ENCODE data around the gene ORAI1.
"Not testable (repeated sequence)": the region's sequence is repeated elsewhere in the genome, so short reads cannot be mapped to it uniquely, and the experiment has no call there.

ORAI1 gene

GRCh38 chr12:121649819-121650353 is 23.6 kb downstream of the ORAI1 start:
- no peak for DNase-seq

GRCh38 chr12:121651320-121651719 is 25.0 kb downstream of the ORAI1 start:
- no peak for DNase-seq

DNA sequence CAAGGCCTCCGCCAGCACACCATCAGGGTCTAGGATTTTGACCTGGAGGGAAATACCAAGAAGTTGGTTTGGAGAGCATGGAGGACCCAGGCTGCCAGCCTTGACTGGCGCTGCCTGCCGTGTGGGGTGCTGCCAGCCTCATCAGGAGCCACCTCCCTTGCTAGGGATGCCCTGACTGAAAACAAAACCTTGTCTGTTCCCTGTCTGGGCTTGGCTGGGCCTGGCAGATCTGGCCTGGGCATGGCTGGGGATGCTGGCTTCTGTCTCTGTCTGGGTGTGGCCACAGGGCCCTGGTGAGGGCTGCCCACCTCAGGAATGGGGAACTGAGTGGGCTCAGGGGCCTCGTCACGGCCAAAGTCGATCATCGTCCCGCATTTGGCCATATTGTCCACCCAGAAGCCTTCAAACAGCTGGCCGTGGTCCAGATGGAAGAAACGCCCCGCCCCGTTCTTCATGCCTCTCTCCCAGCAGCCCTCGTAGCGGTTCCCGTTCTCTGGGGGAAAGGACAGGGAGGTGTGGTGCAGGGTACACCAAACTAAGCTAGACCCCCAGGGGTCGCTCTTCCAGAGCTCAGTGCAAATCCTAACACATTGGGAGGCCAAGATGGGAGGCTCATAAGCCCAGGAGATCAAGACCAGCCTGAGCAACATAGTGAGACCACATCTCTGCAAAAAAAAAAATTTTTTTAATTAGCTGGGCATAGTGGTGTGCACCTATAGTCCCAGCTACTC is 26.6 kb downstream of the ORAI1 start:
- no peak for DNase-seq

DNA sequence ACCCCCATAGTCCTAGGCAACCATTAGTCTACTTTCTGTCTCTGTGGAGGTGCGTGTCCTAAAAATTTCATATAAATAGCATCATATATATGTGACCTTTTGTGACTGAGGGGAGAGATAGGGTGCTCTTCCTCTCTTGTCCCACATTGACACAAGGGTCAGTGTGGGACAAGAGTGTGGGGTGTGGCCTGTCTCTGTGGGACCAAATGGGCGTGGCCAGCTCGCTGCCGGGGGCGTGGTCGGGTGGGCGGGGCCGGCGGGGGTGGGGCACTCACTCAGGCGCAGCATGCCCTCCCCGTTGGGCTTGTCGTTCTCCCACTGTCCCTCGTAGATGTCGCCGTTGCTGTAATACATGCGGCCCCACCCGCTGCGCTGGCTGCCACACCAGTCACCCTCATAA is 27.7 kb downstream of the ORAI1 start:
- DNase-seq = no peak

- no peak for DNase-seq
Measured at GRCh38 chr12:121656122-121656521, 29.8 kb downstream of the ORAI1 start.

DNA sequence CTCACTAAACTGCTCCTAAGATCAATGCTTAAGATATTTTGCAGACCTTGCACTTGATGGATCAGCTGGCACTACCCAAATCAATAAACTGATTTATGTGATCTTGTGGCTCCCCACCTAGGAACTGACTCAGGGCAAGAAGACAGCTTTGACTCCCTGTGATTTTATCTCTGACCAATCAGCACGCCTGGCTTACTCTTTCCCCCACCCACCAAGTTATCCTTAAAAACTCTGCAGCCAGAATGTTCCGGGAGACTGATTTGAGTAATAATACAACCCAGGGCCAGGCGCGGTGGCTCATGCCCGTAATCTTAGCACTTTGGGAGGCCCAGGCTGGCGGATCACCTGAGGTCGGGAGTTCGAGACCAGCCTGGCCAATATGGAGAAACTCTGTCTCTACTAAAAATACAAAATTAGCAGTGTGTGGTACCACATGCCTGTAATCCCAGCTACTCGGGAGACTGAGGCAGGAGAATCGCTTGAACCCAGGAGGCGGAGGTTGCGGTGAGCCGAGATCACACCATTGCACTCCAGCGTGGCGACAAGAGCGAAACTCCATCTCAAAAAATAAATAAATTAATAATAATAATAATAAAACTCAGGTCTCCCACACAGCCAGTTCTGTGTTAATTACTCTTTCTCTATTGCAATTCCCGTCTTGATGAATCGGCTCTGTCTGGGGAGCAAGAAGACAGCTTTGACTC is 31.1 kb downstream of the ORAI1 start:
- no peak for DNase-seq

DNA sequence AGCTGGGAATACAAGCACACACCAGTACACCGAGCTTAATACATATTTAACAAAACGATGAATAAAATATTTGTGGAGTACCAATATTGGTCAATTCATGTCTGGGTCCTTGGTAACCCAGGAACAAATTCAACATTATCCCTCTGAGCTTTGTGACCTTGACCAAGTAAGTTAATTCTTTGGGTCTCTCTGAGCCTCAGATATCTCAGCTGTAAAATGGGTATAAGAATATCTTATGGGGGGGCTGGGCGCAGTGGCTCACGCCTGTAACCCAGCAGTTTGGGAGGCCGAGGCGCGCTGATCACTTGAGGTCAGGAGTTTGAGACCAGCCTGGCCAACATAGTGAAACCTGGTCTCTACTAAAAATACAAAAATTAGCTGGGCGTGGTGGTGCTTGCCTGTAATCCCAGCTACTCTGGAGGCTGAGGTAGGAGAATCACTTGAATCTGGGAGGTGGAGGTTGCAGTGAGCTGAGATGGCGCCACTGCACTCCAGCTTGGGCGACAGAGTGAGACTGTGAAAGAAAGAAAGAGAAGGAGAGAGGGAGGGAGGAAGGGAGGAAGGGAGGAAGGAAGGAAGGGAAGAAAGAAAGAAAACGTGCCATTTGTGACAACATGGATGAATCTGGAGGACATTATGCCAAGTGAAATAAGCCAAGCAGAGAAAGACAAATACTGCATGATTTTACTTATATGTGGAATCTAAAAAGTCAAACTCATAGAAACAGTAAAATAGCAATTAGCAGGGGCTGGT is 35.2 kb downstream of the ORAI1 start:
- DNase-seq = not testable (repeated sequence)

- DNase-seq = no peak
Measured at GRCh38 chr12:121663610-121663929, 37.2 kb downstream of the ORAI1 start.

- not testable (repeated sequence) for DNase-seq
Measured at GRCh38 chr12:121666829-121667228, 40.5 kb downstream of the ORAI1 start.

GRCh38 chr12:121668750-121669520 is 42.6 kb downstream of the ORAI1 start:
- DNase-seq = peak; percentile 63

DNA sequence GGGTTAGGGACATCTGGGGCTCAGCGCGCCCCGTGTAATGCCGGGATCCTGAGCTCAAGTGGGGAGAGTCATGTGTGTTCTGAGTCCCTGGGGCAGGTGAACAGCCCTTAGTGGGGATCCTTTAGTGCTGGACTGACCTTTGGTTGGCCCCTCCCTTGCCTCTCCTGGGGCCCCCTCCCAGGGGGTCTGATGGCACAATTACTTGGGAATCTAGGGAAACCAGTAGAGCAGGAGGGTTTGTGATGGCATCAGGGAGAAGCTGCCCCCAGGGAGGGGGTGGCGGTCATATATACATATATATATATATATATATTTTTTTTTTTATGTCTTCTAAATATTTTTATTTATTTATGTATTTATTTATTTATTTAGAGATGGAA is 43.2 kb downstream of the ORAI1 start, which contains the start of gene MORN3:
TSS of gene MORN3 (minus strand) at position 134 of the 380 bp plus-strand sequence. CDS start 171 bp downstream, outside the sequence.
- DNase-seq = no peak

DNA sequence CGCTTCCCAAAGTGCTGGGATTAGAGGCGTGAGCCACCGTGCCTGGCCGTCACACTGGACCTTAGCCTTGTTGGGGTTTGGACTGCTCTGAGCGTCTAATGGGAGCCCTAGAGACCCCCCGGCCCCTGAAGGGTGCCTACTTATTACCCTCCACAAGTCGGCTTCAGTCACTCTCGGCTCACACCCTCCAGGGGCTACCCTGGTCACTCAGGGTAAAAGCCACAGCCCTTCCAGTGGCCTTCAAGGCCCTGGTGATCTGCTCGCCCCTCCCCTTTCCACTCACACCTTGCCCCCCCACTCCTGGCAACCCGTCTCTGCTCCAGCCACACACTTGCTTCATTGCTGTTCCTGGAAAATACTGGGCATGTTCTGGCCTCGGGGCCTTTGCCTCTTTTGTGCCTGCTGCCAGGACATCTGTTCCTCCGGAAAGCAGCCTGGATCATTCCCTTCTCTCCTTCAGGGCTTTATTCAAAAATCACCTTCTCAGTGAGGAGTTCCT is 46.7 kb downstream of the ORAI1 start:
- no peak for DNase-seq

GRCh38 chr12:121676190-121676589 is 49.9 kb downstream of the ORAI1 start:
- no peak for DNase-seq

GRCh38 chr12:121678305-121678704 is 52.0 kb downstream of the ORAI1 start:
- DNase-seq = no peak

- DNase-seq = no peak
Measured at GRCh38 chr12:121678716-121679300, 52.5 kb downstream of the ORAI1 start.

- DNase-seq = not testable (repeated sequence)
Measured at GRCh38 chr12:121679661-121680197, 53.4 kb downstream of the ORAI1 start.

DNA sequence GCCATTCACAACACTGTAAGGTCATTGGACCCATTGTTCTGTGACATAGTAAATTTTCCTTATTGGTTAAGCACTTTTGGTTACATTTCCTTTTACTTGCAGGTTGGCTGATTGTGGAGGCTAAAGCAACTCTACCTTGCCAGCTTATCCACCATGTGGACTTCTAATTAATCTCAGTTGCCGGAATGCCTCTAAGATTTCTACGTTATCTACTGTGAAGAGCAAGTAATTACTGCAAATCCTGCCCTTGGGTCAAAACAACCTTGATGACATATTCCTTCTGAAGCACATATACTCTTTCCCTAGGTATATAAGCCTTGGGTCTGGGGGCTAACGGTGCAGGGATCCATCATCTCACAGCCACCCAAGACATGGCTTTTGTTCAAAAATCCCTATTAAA is 62.6 kb downstream of the ORAI1 start:
- DNase-seq = no peak

- no peak for DNase-seq
Measured at GRCh38 chr12:121689430-121689829, 63.1 kb downstream of the ORAI1 start.
